ENCODE results near the gene TEX52.

The TEX52 gene

DNA sequence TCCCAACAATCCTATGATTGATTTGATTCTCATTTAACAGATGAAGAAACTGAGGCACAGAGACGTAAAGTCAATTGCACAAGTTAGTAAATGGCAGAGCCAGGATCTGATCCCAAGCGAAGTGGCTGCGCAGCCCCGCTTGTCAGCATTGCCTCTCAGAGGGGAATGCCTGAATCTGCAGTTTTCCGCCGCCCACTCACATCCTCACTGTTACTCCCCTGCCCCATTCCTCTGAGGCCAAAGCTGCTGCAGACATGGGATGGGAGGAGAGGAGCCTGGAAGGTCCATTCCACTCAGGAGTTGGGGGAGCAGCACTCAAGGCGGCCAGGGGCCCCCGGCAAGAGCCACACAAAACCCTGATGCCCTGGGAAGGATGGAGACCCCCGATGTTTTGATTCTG lies 23.0 kb downstream of the TEX52 start:
- H3K27ac ChIP-seq (ENCODE audit: low read length, poor library complexity, severe bottlenecking) = no peak overlapping the region
- H2BK15ac ChIP-seq (ENCODE audit: low read depth, poor library complexity, severe bottlenecking) = no peak overlapping the region
- no peak overlapping the region for H2BK12ac ChIP-seq (ENCODE audit: low read length in 2 of 2)
- H3K79me1 ChIP-seq (replicated peaks; ENCODE audit: low read length, poor library complexity, severe bottlenecking) = no peaks in the 10 kb centered on the region
- no peak overlapping the region for H3K4me2 ChIP-seq (ENCODE audit: low read length, poor library complexity, severe bottlenecking)
- H2AFZ ChIP-seq (ENCODE audit: low read depth, low read length) = no peak overlapping the region
- peaks cover 7 to 19% of the 10 kb centered on the region in 2 experiments for H3K36me3 ChIP-seq (ENCODE audit: control insufficient read depth in 1 of 2, insufficient read depth in 2 of 2, low read depth in 1 of 2, low read length in 2 of 2)
- peaks cover 20 to 31% of the 10 kb centered on the region in 2 experiments for H3K27me3 ChIP-seq (ENCODE audit: control insufficient read depth in 1 of 2, insufficient read depth in 1 of 2, low read length in 2 of 2)
- no peak overlapping the region for H3K4ac ChIP-seq (ENCODE audit: low read depth in 1 of 2, low read length in 2 of 2)
- no peaks in the 10 kb centered on the region for H3K9me3 ChIP-seq (ENCODE audit: control insufficient read depth, low read length)
- no peak overlapping the region for H4K91ac ChIP-seq (ENCODE audit: low read length)
- WGBS = 90% methylated on average over 9 of the region's 9 CpGs
- H2BK5ac ChIP-seq (ENCODE audit: low read depth, low read length, poor library complexity, severe bottlenecking) = no peak overlapping the region
- no peak overlapping the region for H3K4me3 ChIP-seq (ENCODE audit: insufficient read depth in 1 of 2, low read depth in 1 of 2, low read length in 2 of 2)
- no peak for DNase-seq
- H2BK120ac ChIP-seq (ENCODE audit: low read depth, low read length) = no peak overlapping the region
- H3K14ac ChIP-seq (ENCODE audit: low read length in 2 of 2) = no peak overlapping the region
- H3K23ac ChIP-seq (ENCODE audit: low read length in 2 of 2) = no peak overlapping the region
- H3K18ac ChIP-seq (ENCODE audit: low read depth in 1 of 2, low read length in 2 of 2) = no peak overlapping the region
- no peak overlapping the region for H4K8ac ChIP-seq (ENCODE audit: low read length)
- H3K9ac ChIP-seq (ENCODE audit: low read length) = no peak overlapping the region
- H2AK5ac ChIP-seq (ENCODE audit: low read length, severe bottlenecking) = no peak overlapping the region
- H3K4me1 ChIP-seq (ENCODE audit: control insufficient read depth, insufficient read depth, low read depth, low read length) = peaks cover 10% of the 10 kb centered on the region

DNA sequence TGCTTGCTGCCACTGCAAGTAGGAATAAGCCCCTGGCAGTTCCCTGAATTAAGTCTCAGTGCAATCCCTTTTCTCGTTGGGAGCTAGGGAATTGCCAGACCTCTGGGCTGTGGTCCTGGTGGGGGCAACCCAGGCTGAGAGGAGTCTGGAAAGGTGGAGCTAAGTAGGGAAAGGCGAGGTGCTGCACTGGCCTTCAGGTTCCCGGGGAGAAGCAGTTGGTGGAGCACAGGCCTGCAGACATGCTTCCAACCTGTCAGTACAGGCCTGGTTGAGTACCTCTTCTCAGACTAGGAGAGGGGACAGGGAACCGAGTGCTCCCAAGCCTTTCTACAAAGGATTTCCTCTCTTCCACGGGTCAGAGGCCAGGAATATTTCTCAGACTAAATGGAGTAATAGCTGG lies 23.5 kb downstream of the TEX52 start:
- Histone ChIP-seq H3K79me1 (replicated peaks; ENCODE audit: low read length, poor library complexity, severe bottlenecking) (no peaks in the 10 kb centered on the region), H4K8ac (ENCODE audit: low read length) (no peak overlapping the region), H2AK5ac (ENCODE audit: low read length, severe bottlenecking) (no peak overlapping the region), H2BK15ac (ENCODE audit: low read depth, poor library complexity, severe bottlenecking) (no peak overlapping the region), H2AFZ (ENCODE audit: low read depth, low read length) (no peak overlapping the region), H3K23ac (ENCODE audit: low read length in 2 of 2) (no peak overlapping the region), H3K27me3 (ENCODE audit: control insufficient read depth in 1 of 2, insufficient read depth in 1 of 2, low read length in 2 of 2) (peaks cover 20 to 31% of the 10 kb centered on the region in 2 experiments), H3K9me3 (ENCODE audit: control insufficient read depth, low read length) (no peaks in the 10 kb centered on the region), H4K91ac (ENCODE audit: low read length) (no peak overlapping the region), H3K4me2 (ENCODE audit: low read length, poor library complexity, severe bottlenecking) (no peak overlapping the region), H3K4me1 (ENCODE audit: control insufficient read depth, insufficient read depth, low read depth, low read length) (peaks cover 10% of the 10 kb centered on the region), H2BK12ac (ENCODE audit: low read length in 2 of 2) (no peak overlapping the region), H3K18ac (ENCODE audit: low read depth in 1 of 2, low read length in 2 of 2) (no peak overlapping the region), H3K14ac (ENCODE audit: low read length in 2 of 2) (no peak overlapping the region), H2BK5ac (ENCODE audit: low read depth, low read length, poor library complexity, severe bottlenecking) (no peak overlapping the region), H3K4me3 (ENCODE audit: insufficient read depth in 1 of 2, low read depth in 1 of 2, low read length in 2 of 2) (no peak overlapping the region), H3K9ac (ENCODE audit: low read length) (no peak overlapping the region), H3K36me3 (ENCODE audit: control insufficient read depth in 1 of 2, insufficient read depth in 2 of 2, low read depth in 1 of 2, low read length in 2 of 2) (peaks cover 7 to 20% of the 10 kb centered on the region in 2 experiments), H3K4ac (ENCODE audit: low read depth in 1 of 2, low read length in 2 of 2) (no peak overlapping the region), H3K27ac (ENCODE audit: low read length, poor library complexity, severe bottlenecking) (no peak overlapping the region), H2BK120ac (ENCODE audit: low read depth, low read length) (no peak overlapping the region)
- WGBS = 85% methylated on average over 4 of the region's 5 CpGs
- no peak for DNase-seq

DNA sequence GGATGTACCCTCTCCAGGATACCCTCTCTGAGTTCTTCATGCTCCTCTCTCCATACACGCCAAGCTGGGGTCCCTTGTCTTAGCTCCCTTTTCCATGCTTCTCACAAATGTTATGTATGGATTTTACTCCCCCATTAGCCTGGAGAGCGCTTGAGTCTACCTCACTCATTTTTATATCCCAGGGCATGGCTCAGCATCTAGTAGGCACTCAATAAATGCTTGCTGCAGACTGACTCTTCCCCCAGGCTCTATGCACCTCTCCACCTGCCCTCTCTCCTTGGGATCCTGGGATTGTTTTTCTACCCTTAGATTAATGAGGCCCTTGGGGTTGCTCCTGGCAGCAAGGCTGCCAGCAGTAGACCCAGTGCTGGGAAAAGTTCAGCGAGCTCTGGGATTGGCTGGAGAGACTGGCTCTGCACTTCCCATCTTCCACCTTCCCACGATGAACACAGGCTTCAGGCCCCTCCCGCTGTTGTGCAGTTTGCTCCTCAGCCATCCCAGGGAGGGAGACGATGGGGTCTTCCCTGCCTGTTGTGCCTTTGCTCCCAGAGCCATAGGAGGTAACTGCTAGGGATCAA lies 24.2 kb downstream of the TEX52 start:
- Histone ChIP-seq H3K27ac (ENCODE audit: low read length, poor library complexity, severe bottlenecking) (no peak overlapping the region), H4K8ac (ENCODE audit: low read length) (no peak overlapping the region), H3K4ac (ENCODE audit: low read depth in 1 of 2, low read length in 2 of 2) (no peak overlapping the region), H3K36me3 (ENCODE audit: control insufficient read depth in 1 of 2, insufficient read depth in 2 of 2, low read depth in 1 of 2, low read length in 2 of 2) (peaks cover 13 to 27% of the 10 kb centered on the region in 2 experiments), H3K4me2 (ENCODE audit: low read length, poor library complexity, severe bottlenecking) (no peak overlapping the region), H3K14ac (ENCODE audit: low read length in 2 of 2) (no peak overlapping the region), H4K91ac (ENCODE audit: low read length) (no peak overlapping the region), H3K18ac (ENCODE audit: low read depth in 1 of 2, low read length in 2 of 2) (no peak overlapping the region), H2AFZ (ENCODE audit: low read depth, low read length) (no peak overlapping the region), H3K4me3 (ENCODE audit: insufficient read depth in 1 of 2, low read depth in 1 of 2, low read length in 2 of 2) (no peak overlapping the region), H3K4me1 (ENCODE audit: control insufficient read depth, insufficient read depth, low read depth, low read length) (peaks cover 10% of the 10 kb centered on the region), H3K9me3 (ENCODE audit: control insufficient read depth, low read length) (no peaks in the 10 kb centered on the region), H2BK120ac (ENCODE audit: low read depth, low read length) (no peak overlapping the region), H3K27me3 (ENCODE audit: control insufficient read depth in 1 of 2, insufficient read depth in 1 of 2, low read length in 2 of 2) (peaks cover 20 to 31% of the 10 kb centered on the region in 2 experiments), H3K79me1 (replicated peaks; ENCODE audit: low read length, poor library complexity, severe bottlenecking) (no peaks in the 10 kb centered on the region), H3K23ac (ENCODE audit: low read length in 2 of 2) (no peak overlapping the region), H3K9ac (ENCODE audit: low read length) (no peak overlapping the region), H2BK5ac (ENCODE audit: low read depth, low read length, poor library complexity, severe bottlenecking) (no peak overlapping the region), H2AK5ac (ENCODE audit: low read length, severe bottlenecking) (no peak overlapping the region), H2BK12ac (ENCODE audit: low read length in 2 of 2) (no peak overlapping the region), H2BK15ac (ENCODE audit: low read depth, poor library complexity, severe bottlenecking) (no peak overlapping the region)
- no peak for DNase-seq
- 94% methylated on average over 6 of the region's 6 CpGs for WGBS

DNA sequence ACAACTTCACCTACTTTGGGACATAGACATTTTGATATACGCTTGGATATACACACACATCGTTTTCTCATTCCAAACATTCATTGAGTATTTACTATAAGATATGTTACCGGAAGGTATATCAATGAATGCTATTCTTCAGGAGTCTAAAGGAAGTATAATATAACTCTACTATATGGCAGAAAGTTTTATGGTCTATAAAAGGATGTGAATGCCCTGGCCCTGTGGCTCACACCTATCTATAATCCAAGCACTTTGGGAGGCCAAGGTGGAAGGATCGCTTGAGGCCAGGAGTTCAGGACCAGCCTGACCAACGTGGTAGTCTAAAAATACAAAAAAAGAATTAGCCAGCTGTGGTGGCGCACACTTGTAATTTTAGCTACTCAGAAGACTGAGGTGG lies 27.6 kb downstream of the TEX52 start:
- no peak overlapping the region for H2AFZ ChIP-seq (ENCODE audit: low read depth, low read length)
- peaks cover 7% of the 10 kb centered on the region for H3K4me1 ChIP-seq (ENCODE audit: control insufficient read depth, insufficient read depth, low read depth, low read length)
- H2AK5ac ChIP-seq (ENCODE audit: low read length, severe bottlenecking) = no peak overlapping the region
- no peak overlapping the region for H2BK5ac ChIP-seq (ENCODE audit: low read depth, low read length, poor library complexity, severe bottlenecking)
- H3K4ac ChIP-seq (ENCODE audit: low read depth in 1 of 2, low read length in 2 of 2) = no peak overlapping the region
- H3K14ac ChIP-seq (ENCODE audit: low read length in 2 of 2) = no peak overlapping the region
- DNase-seq = no peak
- no peak overlapping the region for H3K23ac ChIP-seq (ENCODE audit: low read length in 2 of 2)
- H3K4me2 ChIP-seq (ENCODE audit: low read length, poor library complexity, severe bottlenecking) = no peak overlapping the region
- no peaks in the 10 kb centered on the region for H3K9me3 ChIP-seq (ENCODE audit: control insufficient read depth, low read length)
- H4K8ac ChIP-seq (ENCODE audit: low read length) = no peak overlapping the region
- H3K9ac ChIP-seq (ENCODE audit: low read length) = no peak overlapping the region
- peaks cover 42 to 60% of the 10 kb centered on the region in 2 experiments for H3K36me3 ChIP-seq (ENCODE audit: control insufficient read depth in 1 of 2, insufficient read depth in 2 of 2, low read depth in 1 of 2, low read length in 2 of 2)
- 94% methylated on average over 3 of the region's 6 CpGs for WGBS
- H4K91ac ChIP-seq (ENCODE audit: low read length) = no peak overlapping the region
- no peak overlapping the region for H2BK15ac ChIP-seq (ENCODE audit: low read depth, poor library complexity, severe bottlenecking)
- H3K27ac ChIP-seq (ENCODE audit: low read length, poor library complexity, severe bottlenecking) = no peak overlapping the region
- no peak overlapping the region for H3K4me3 ChIP-seq (ENCODE audit: insufficient read depth in 1 of 2, low read depth in 1 of 2, low read length in 2 of 2)
- no peak overlapping the region for H2BK12ac ChIP-seq (ENCODE audit: low read length in 2 of 2)
- no peaks in the 10 kb centered on the region for H3K79me1 ChIP-seq (replicated peaks; ENCODE audit: low read length, poor library complexity, severe bottlenecking)
- H3K18ac ChIP-seq (ENCODE audit: low read depth in 1 of 2, low read length in 2 of 2) = no peak overlapping the region
- H2BK120ac ChIP-seq (ENCODE audit: low read depth, low read length) = no peak overlapping the region
- H3K27me3 ChIP-seq (ENCODE audit: control insufficient read depth in 1 of 2, insufficient read depth in 1 of 2, low read length in 2 of 2) = peaks cover 1 to 15% of the 10 kb centered on the region in 2 experiments

Measured in mesenchymal stem cell (in vitro differentiated cells and primary cell).